BJ (cell line): Measurements from ENCODE around the gene PRXL2C. TPM values are rescaled to one million over a fixed set of nuclear protein-coding genes. Genes with fewer than 3 reads are reported as not detected.

Experiments
- CTCF ChIA-PET: fragments of 350-600 bp; formaldehyde crosslinking; extraction: SDS; loops from one replicate; lab custom pipeline; 2021; ENCODE audit warnings: antibody characterized with exemption, inconsistent platforms; lab: Yijun Ruan, JAX
- POLR2A ChIA-PET: fragments of 300-600 bp; sonication (Branson Sonifier 250); formaldehyde crosslinking; extraction: SDS; loops from one replicate; lab custom pipeline; 2021; ENCODE audit warnings: antibody characterized with exemption; lab: Charles Lee
- DNase-seq: peaks from one replicate; pipeline ENCODE4 v3.0.0-alpha.2; 2011; ENCODE audit warnings: low read depth
- H3K27me3 ChIP-seq: 2 replicates; pipeline ENCODE4 v1.6.0; 2011; ENCODE audit warnings: low read length; ENCODE audit not compliant: control insufficient read depth, insufficient read depth
- H3K36me3 ChIP-seq: 2 replicates; pipeline ENCODE4 v1.5.1; 2011; ENCODE audit warnings: low read length; ENCODE audit not compliant: control insufficient read depth, insufficient read depth
- H3K4me3 ChIP-seq: 2 replicates; pipeline ENCODE4 v1.5.1; 2011; ENCODE audit warnings: low read depth, mild to moderate bottlenecking, control low read depth, low read length
- CTCF ChIP-seq: IDR thresholded peaks from 2 replicates; pipeline ENCODE4 v1.5.1; 2011; ENCODE audit warnings: low read depth, mild to moderate bottlenecking, control low read depth, inconsistent platforms, low read length, moderate library complexity; ENCODE audit not compliant: insufficient read depth
- polyA plus RNA-seq: library from polyadenylated mRNA; depleted of rRNA; stranded (reverse); fragments of >200 nt; gene quantifications from 2 replicates; pipeline ENCODE4 v1.2.3, GENCODE V29; 2011

Gene PRXL2C
- polyA plus RNA-seq, 1 experiment: 10.6 TPM

- no peak for DNase-seq
- no peak for TF ChIP-seq CTCF
- Histone ChIP-seq H3K27me3 (no peaks in the 10 kb centered on the region), H3K36me3 (no peaks in the 10 kb centered on the region), H3K4me3 (no peak overlapping the region)
- ChIA-PET POLR2A (no interaction called here), CTCF (no interaction called here)
Measured at GRCh38 chr9:96609732-96610131, 45.4 kb downstream of the PRXL2C start.

- no peak for DNase-seq
- POLR2A ChIA-PET: no interaction called here
- TF ChIP-seq CTCF: no peak
- H3K27me3 ChIP-seq: no peaks in the 10 kb centered on the region
- no peaks in the 10 kb centered on the region for H3K36me3 ChIP-seq
- no peak overlapping the region for H3K4me3 ChIP-seq
- CTCF ChIA-PET: interaction anchor here (0.7 to 1.7 kb wide), 2 partner anchors 43 to 154 kb away, joined by 3 read pairs; no protein-coding TSS in a partner anchor
Measured at GRCh38 chr9:96607971-96608370, 47.1 kb downstream of the PRXL2C start.

GRCh38 chr9:96605328-96605727 lies 49.8 kb downstream of the PRXL2C start:
- CTCF ChIA-PET: interaction anchor here (1.7 kb wide), 1 partner anchor 67 kb away, joined by 3 read pairs; no protein-coding TSS in a partner anchor

GRCh38 chr9:96604004-96604319 lies 51.2 kb downstream of the PRXL2C start:
- no peak for TF ChIP-seq CTCF
- Histone ChIP-seq H3K27me3 (no peaks in the 10 kb centered on the region), H3K36me3 (no peaks in the 10 kb centered on the region), H3K4me3 (no peak overlapping the region)
- no peak for DNase-seq
- POLR2A ChIA-PET: no interaction called here
- CTCF ChIA-PET: interaction anchor here (0.6 to 1.9 kb wide), 5 partner anchors 8 to 65 kb away, joined by 3 to 7 read pairs (median 3); no protein-coding TSS in a partner anchor

More at GRCh38 chr9:96605328-96605727, 49.8 kb downstream of the PRXL2C start:
- POLR2A ChIA-PET: no interaction called here
- H3K36me3 ChIP-seq: no peaks in the 10 kb centered on the region
- no peak for DNase-seq
- TF ChIP-seq CTCF: no peak
- no peaks in the 10 kb centered on the region for H3K27me3 ChIP-seq
- no peak overlapping the region for H3K4me3 ChIP-seq

GRCh38 chr9:96603305-96604003 lies 51.7 kb downstream of the PRXL2C start:
- Histone ChIP-seq H3K36me3 (no peaks in the 10 kb centered on the region), H3K4me3 (no peak overlapping the region), H3K27me3 (no peaks in the 10 kb centered on the region)
- POLR2A ChIA-PET: no interaction called here
- CTCF ChIA-PET: interaction anchor here (0.9 to 1.9 kb wide), 4 partner anchors 8 to 65 kb away, joined by 3 to 7 read pairs (median 3); no protein-coding TSS in a partner anchor
- TF ChIP-seq CTCF: no peak
- no peak for DNase-seq
